Coronary artery (tissue), 2 donors: ENCODE results near the gene NCAPD3.

Source experiments
- DNase-seq: peaks from one replicate; pipeline ENCODE4 v3.0.0-alpha.2; 2017; ENCODE audit warnings: low spot score
- H3K27ac ChIP-seq, 2 donors: fragments of 200-600 bp; sonication (generic); one replicate each; pipeline ENCODE4 v1.5.1; 2016 to 2019
- H3K4me3 ChIP-seq: fragments of 200-600 bp; sonication (generic); 2 replicates; pipeline ENCODE4 v1.5.1; 2016; ENCODE audit warnings: mild to moderate bottlenecking, moderate library complexity
- CTCF ChIP-seq: fragments of 200-600 bp; sonication (generic); IDR thresholded peaks from one replicate; pipeline ENCODE4 v1.5.1; 2019; ENCODE audit warnings: antibody characterized with exemption

NCAPD3 gene

DNA sequence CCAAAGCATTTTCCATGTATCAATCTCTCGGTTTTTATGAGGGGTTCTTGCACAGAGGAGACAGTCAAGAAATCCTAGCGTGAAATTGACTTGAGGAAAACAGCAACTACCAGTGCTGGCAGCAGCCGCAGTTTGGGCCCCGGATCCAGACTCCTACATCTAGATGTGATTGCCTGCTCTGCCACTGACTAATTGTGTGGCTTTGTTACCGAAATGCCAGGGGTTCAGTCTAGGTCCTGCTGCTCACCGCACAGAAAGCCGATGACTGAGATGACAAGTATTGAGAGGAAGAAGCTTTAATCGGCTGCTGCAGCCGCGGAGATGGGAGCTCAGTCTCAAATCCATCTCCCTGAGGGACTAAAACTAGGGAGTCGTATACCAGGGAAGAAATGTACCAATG is 44.2 kb upstream of the NCAPD3 start:
- TF ChIP-seq CTCF, result no peak
- no peak overlapping the region for H3K4me3 ChIP-seq
- DNase-seq, result no peak
- H3K27ac ChIP-seq, result no peak overlapping the region

- TF ChIP-seq CTCF, result no peak
- H3K27ac ChIP-seq, result no peak overlapping the region
- DNase-seq, result no peak
Measured at GRCh38 chr11:134267461-134267860, 43.7 kb upstream of the NCAPD3 start.

DNA sequence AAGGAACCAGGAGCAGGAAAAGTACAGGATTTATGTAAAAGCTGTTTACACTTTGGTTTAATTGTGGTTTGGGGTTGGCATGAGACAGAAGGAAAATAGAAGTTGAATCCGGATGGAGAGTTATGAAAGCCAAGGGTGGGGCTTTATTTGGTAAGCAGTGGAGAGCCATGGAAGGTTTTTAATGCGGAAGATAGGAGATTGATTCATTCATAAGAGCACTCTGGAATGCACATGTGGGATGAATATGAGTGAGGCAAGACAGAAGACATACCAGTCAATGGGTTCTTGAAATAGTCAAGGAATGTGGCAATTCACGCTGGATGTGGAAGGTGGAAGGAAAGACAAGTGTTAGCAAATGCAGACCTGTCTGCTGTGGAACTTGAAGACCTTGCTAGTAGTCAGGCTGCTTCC is 43.1 kb upstream of the NCAPD3 start:
- no peak overlapping the region for H3K4me3 ChIP-seq
- DNase-seq, result no peak
- H3K27ac ChIP-seq, result no peak overlapping the region
- TF ChIP-seq CTCF, result no peak

More at GRCh38 chr11:134267461-134267860, 43.7 kb upstream of the NCAPD3 start:
- H3K4me3 ChIP-seq, result no peak overlapping the region

DNA sequence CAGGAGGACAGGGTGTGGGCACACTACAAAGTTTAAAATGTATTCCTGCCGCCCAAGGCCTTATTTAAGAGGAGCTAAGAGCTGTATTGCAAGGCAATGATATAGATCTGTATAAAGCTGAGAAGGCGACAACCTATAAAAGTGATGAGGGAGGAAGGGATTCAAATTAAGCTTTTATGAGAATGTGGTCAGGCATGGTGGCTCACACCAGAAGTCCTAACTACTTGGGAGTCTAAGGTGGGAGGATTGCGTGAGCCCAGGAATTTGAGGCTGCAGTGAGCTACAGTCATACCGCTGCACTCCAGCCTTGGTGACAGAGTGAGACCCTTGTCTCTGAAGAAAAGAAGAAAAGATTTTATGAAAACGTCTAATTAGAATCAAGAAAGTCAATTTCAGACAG is 42.7 kb upstream of the NCAPD3 start:
- no peak overlapping the region for H3K4me3 ChIP-seq
- no peak overlapping the region for H3K27ac ChIP-seq
- no peak for TF ChIP-seq CTCF
- no peak for DNase-seq

- no peak for DNase-seq
- no peak overlapping the region for H3K27ac ChIP-seq
Measured at GRCh38 chr11:134264966-134265764, 41.4 kb upstream of the NCAPD3 start.

GRCh38 chr11:134261626-134262488 is 38.1 kb upstream of the NCAPD3 start:
- H3K27ac ChIP-seq, result no peak overlapping the region

More at GRCh38 chr11:134264966-134265764, 41.4 kb upstream of the NCAPD3 start:
- TF ChIP-seq CTCF, result no peak
- H3K4me3 ChIP-seq, result no peak overlapping the region

More at GRCh38 chr11:134261626-134262488, 38.1 kb upstream of the NCAPD3 start:
- DNase-seq, result no peak
- no peak for TF ChIP-seq CTCF
- no peak overlapping the region for H3K4me3 ChIP-seq
